Right cardiac atrium (tissue), 5 donors: ENCODE data around the gene ARMC5. TPM values are rescaled to one million over a fixed set of nuclear protein-coding genes. Genes with fewer than 3 reads are reported as not detected.
"Not testable (repeated sequence)": the region's sequence is repeated elsewhere in the genome, so short reads cannot be mapped to it uniquely, and the experiment has no call there.

Experiments
- ATAC-seq, 2 donors: fragments of 200-7000 bp; cut with Tn5 transposase; one replicate each; pipeline versions ENCODE4 v1.8.0 to v1.9.1; 2020; ENCODE audit warnings: moderate library complexity in 2 of 2, mild to moderate bottlenecking in 1 of 2
- DNase-seq, 3 donors: peaks; one replicate each; pipeline ENCODE4 v3.0.0-alpha.2; 2020
- H3K27ac ChIP-seq: one replicate; pipeline ENCODE4 v1.5.1; 2013; ENCODE audit warnings: mild to moderate bottlenecking, low read length, control low read depth, moderate library complexity
- H3K27me3 ChIP-seq: one replicate; pipeline ENCODE4 v1.6.1; 2013; ENCODE audit not compliant: control insufficient read depth, insufficient read depth
- H3K4me1 ChIP-seq: one replicate; pipeline ENCODE4 v1.6.1; 2013; ENCODE audit warnings: low read length; ENCODE audit not compliant: control insufficient read depth, insufficient read depth
- H3K4me3 ChIP-seq: one replicate; pipeline ENCODE4 v1.5.1; 2013; ENCODE audit warnings: low read length, control low read depth
- H3K9me3 ChIP-seq: one replicate; pipeline ENCODE4 v1.6.1; 2013; ENCODE audit warnings: low read length; ENCODE audit not compliant: control insufficient read depth
- WGBS: extraction: QIAGEN DNeasy Blood & Tissue Kit; methylation state at CpG from one replicate; pipeline ENCODE4 v1.1.7; 2013; 5-methylcytosine and 5-hydroxymethylcytosine counted together
- intact Hi-C, 4 donors: fragments of 100-400 bp; cut with DNase I; formaldehyde crosslinking; loops; one replicate each; pipeline versions ENCODE4 v1.11.0 to v1.14.0; 2022 to 2023
- polyA plus RNA-seq: library from polyadenylated mRNA; stranded (reverse); fragments of 200-250 nt; gene quantifications from one replicate; pipeline ENCODE4 v1.2.3, GENCODE V29; 2013
- total RNA-seq, 4 donors: library from RNA; stranded (reverse); fragmentation: NEBNext Ultra II Directional; extraction: Animal tissue kit (Norgen Biotek cat#: 25700); gene quantifications; one replicate each; pipeline ENCODE4 v1.2.1, GENCODE V29; 2021
- donor health status: healthy with polysubstance abuse.
- donor health status: DM: no; HTN: yes; CAD: no.
- donor health status: DM: no; HTN: no; CAD: no.
- donor health status: DM: no; HTN: yes; CAD: no; lungs with severe emphysema.
- donor health status: DM: yes; HTN: yes; CAD: no.

Gene ARMC5
- total and polyA plus RNA-seq, 5 donors, result 6.8 to 9.0 (median 7.9) TPM

- ATAC-seq, result no peak
- Histone ChIP-seq H3K27ac (no peak overlapping the region), H3K4me3 (no peak overlapping the region), H3K4me1 (no peaks in the 10 kb centered on the region), H3K27me3 (no peaks in the 10 kb centered on the region), H3K9me3 (no peaks in the 10 kb centered on the region)
- DNase-seq, result peak in 1 of 3 donors; percentile 31
- intact Hi-C loops, result no loop called here
- 87% methylated on average over 22 of the region's 22 CpGs for WGBS
Observed at GRCh38 chr16:31489616-31490584, 30.6 kb downstream of the ARMC5 start.

GRCh38 chr16:31491778-31492418 lies 32.6 kb downstream of the ARMC5 start:
- no peak for DNase-seq
- Histone ChIP-seq H3K9me3 (no peaks in the 10 kb centered on the region), H3K27ac (no peak overlapping the region), H3K27me3 (no peaks in the 10 kb centered on the region), H3K4me1 (no peaks in the 10 kb centered on the region), H3K4me3 (no peak overlapping the region)
- intact Hi-C loops, result no loop called here
- no peak for ATAC-seq
- WGBS, result 92% methylated on average over 8 of the region's 8 CpGs

GRCh38 chr16:31493506-31494125 lies 34.3 kb downstream of the ARMC5 start:
- Histone ChIP-seq H3K9me3 (no peaks in the 10 kb centered on the region), H3K4me1 (no peaks in the 10 kb centered on the region), H3K27me3 (no peaks in the 10 kb centered on the region), H3K4me3 (no peak overlapping the region), H3K27ac (no peak overlapping the region)
- 93% methylated on average over 18 of the region's 18 CpGs for WGBS
- DNase-seq (no peak), ATAC-seq (no peak)
- intact Hi-C loops, result no loop called here

- no peak overlapping the region for H3K27ac ChIP-seq
- DNase-seq (no peak), ATAC-seq (no peak)
- H3K9me3 ChIP-seq, result no peaks in the 10 kb centered on the region
- intact Hi-C loops, result no loop called here
- no peak overlapping the region for H3K4me3 ChIP-seq
- WGBS, result 88% methylated on average over 10 of the region's 10 CpGs
- no peaks in the 10 kb centered on the region for H3K27me3 ChIP-seq
- H3K4me1 ChIP-seq, result no peaks in the 10 kb centered on the region
Observed at GRCh38 chr16:31496670-31497069, 37.4 kb downstream of the ARMC5 start.

GRCh38 chr16:31498493-31498892 lies 39.2 kb downstream of the ARMC5 start:
- WGBS, result 98% methylated on average over 8 of the region's 8 CpGs
- H3K4me1 ChIP-seq, result no peaks in the 10 kb centered on the region
- no peak overlapping the region for H3K27ac ChIP-seq
- intact Hi-C loops, result no loop called here
- no peaks in the 10 kb centered on the region for H3K27me3 ChIP-seq
- H3K4me3 ChIP-seq, result no peak overlapping the region
- DNase-seq, result no peak
- ATAC-seq, result no peak
- no peaks in the 10 kb centered on the region for H3K9me3 ChIP-seq

- WGBS, result 95% methylated on average over 8 of the region's 8 CpGs
- H3K27me3 ChIP-seq, result no peaks in the 10 kb centered on the region
Observed at GRCh38 chr16:31499928-31500327, 40.6 kb downstream of the ARMC5 start.

GRCh38 chr16:31501226-31501965 lies 42.1 kb downstream of the ARMC5 start:
- Histone ChIP-seq H3K9me3 (no peaks in the 10 kb centered on the region), H3K4me3 (no peak overlapping the region), H3K4me1 (no peaks in the 10 kb centered on the region), H3K27ac (no peak overlapping the region), H3K27me3 (no peaks in the 10 kb centered on the region)
- DNase-seq, result no peak
- intact Hi-C loops, result no loop called here
- 80% methylated on average over 3 of the region's 3 CpGs for WGBS
- ATAC-seq, result no peak

More at GRCh38 chr16:31499928-31500327, 40.6 kb downstream of the ARMC5 start:
- DNase-seq, result no peak
- H3K4me3 ChIP-seq, result no peak overlapping the region
- no peak overlapping the region for H3K27ac ChIP-seq
- no peaks in the 10 kb centered on the region for H3K4me1 ChIP-seq
- intact Hi-C loops, result no loop called here
- ATAC-seq, result no peak
- no peaks in the 10 kb centered on the region for H3K9me3 ChIP-seq

- no peaks in the 10 kb centered on the region for H3K27me3 ChIP-seq
- H3K4me3 ChIP-seq, result no peak overlapping the region
- 84% methylated on average over 4 of the region's 4 CpGs for WGBS
- H3K27ac ChIP-seq, result no peak overlapping the region
- ATAC-seq (no peak), DNase-seq (no peak)
- peaks cover 3% of the 10 kb centered on the region for H3K4me1 ChIP-seq
- no peaks in the 10 kb centered on the region for H3K9me3 ChIP-seq
- intact Hi-C loops, result no loop called here
Observed at GRCh38 chr16:31501966-31502348, 42.7 kb downstream of the ARMC5 start.

- Histone ChIP-seq H3K9me3 (no peaks in the 10 kb centered on the region), H3K27ac (no peak overlapping the region), H3K27me3 (no peaks in the 10 kb centered on the region), H3K4me3 (no peak overlapping the region), H3K4me1 (peaks cover 3% of the 10 kb centered on the region)
- DNase-seq (no peak), ATAC-seq (no peak)
- intact Hi-C loops, result no loop called here
Observed at GRCh38 chr16:31502981-31503380, 43.7 kb downstream of the ARMC5 start.

- H3K27ac ChIP-seq, H3K9me3 ChIP-seq, ATAC-seq, H3K4me3 ChIP-seq, intact Hi-C loops, H3K27me3 ChIP-seq, DNase-seq, H3K4me1 ChIP-seq: not testable (repeated sequence)
- 93% methylated on average over 8 of the region's 8 CpGs for WGBS
Observed at GRCh38 chr16:31503555-31503954, 44.3 kb downstream of the ARMC5 start.
